ENCODE measurements around the gene FCRL5.

The FCRL5 gene

GRCh38 chr1:157580179-157580827, 28.0 kb upstream of the FCRL5 start:
- TF ChIP-seq CTCF (IDR thresholded peaks at IDR 0.05): peak; percentile 47
- no peak overlapping the region for H3K4me2 ChIP-seq (ENCODE audit: low read length)
- no peaks in the 10 kb centered on the region for H3K9me3 ChIP-seq (ENCODE audit: control insufficient read depth, low read length)
- H3K4me1 ChIP-seq: no peaks in the 10 kb centered on the region
- H3K9ac ChIP-seq: no peak overlapping the region
- H3K4me3 ChIP-seq (ENCODE audit: low read depth, low read length): no peak overlapping the region
- H3K79me2 ChIP-seq: no peaks in the 10 kb centered on the region
- no peak overlapping the region for H2AFZ ChIP-seq
- H3K27me3 ChIP-seq (ENCODE audit: control insufficient read depth, insufficient read depth, low read length): no peaks in the 10 kb centered on the region
- no peak overlapping the region for H3K27ac ChIP-seq
- no peaks in the 10 kb centered on the region for H3K36me3 ChIP-seq (ENCODE audit: control insufficient read depth, insufficient read depth, low read length)

GRCh38 chr1:157577420-157577819, 25.1 kb upstream of the FCRL5 start:
- H3K27me3 ChIP-seq (ENCODE audit: control insufficient read depth, insufficient read depth, low read length): no peaks in the 10 kb centered on the region
- H3K9me3 ChIP-seq (ENCODE audit: control insufficient read depth, low read length): no peaks in the 10 kb centered on the region
- no peaks in the 10 kb centered on the region for H3K4me1 ChIP-seq
- H3K27ac ChIP-seq: no peak overlapping the region
- no peak overlapping the region for H2AFZ ChIP-seq
- H3K4me2 ChIP-seq (ENCODE audit: low read length): no peak overlapping the region
- H3K79me2 ChIP-seq: no peaks in the 10 kb centered on the region
- TF ChIP-seq CTCF (IDR thresholded peaks at IDR 0.05): no peak
- H3K4me3 ChIP-seq (ENCODE audit: low read depth, low read length): no peak overlapping the region
- no peaks in the 10 kb centered on the region for H3K36me3 ChIP-seq (ENCODE audit: control insufficient read depth, insufficient read depth, low read length)
- H3K9ac ChIP-seq: no peak overlapping the region

GRCh38 chr1:157575744-157576143, 23.4 kb upstream of the FCRL5 start:
- H3K9me3 ChIP-seq (ENCODE audit: control insufficient read depth, low read length): no peaks in the 10 kb centered on the region
- H3K79me2 ChIP-seq: no peaks in the 10 kb centered on the region
- no peaks in the 10 kb centered on the region for H3K27me3 ChIP-seq (ENCODE audit: control insufficient read depth, insufficient read depth, low read length)
- no peaks in the 10 kb centered on the region for H3K4me1 ChIP-seq
- H3K9ac ChIP-seq: no peak overlapping the region
- H3K27ac ChIP-seq: no peak overlapping the region
- H3K4me3 ChIP-seq (ENCODE audit: low read depth, low read length): no peak overlapping the region
- no peak for TF ChIP-seq CTCF (IDR thresholded peaks at IDR 0.05)
- H3K36me3 ChIP-seq (ENCODE audit: control insufficient read depth, insufficient read depth, low read length): no peaks in the 10 kb centered on the region
- no peak overlapping the region for H3K4me2 ChIP-seq (ENCODE audit: low read length)
- H2AFZ ChIP-seq: no peak overlapping the region

GRCh38 chr1:157574836-157575235, 22.5 kb upstream of the FCRL5 start:
- no peaks in the 10 kb centered on the region for H3K9me3 ChIP-seq (ENCODE audit: control insufficient read depth, low read length)
- H3K27me3 ChIP-seq (ENCODE audit: control insufficient read depth, insufficient read depth, low read length): no peaks in the 10 kb centered on the region
- no peaks in the 10 kb centered on the region for H3K4me1 ChIP-seq
- H3K27ac ChIP-seq: no peak overlapping the region
- H2AFZ ChIP-seq: no peak overlapping the region
- H3K9ac ChIP-seq: no peak overlapping the region
- no peaks in the 10 kb centered on the region for H3K79me2 ChIP-seq
- no peak overlapping the region for H3K4me2 ChIP-seq (ENCODE audit: low read length)
- no peak overlapping the region for H3K4me3 ChIP-seq (ENCODE audit: low read depth, low read length)
- no peak for TF ChIP-seq CTCF (IDR thresholded peaks at IDR 0.05)
- no peaks in the 10 kb centered on the region for H3K36me3 ChIP-seq (ENCODE audit: control insufficient read depth, insufficient read depth, low read length)

Data from parathyroid adenoma (tissue), 2 donors.